Fibroblast of gingiva (primary cell): ENCODE measurements around the gene MICAL1.
A peak's percentile ranks its signal among the peaks of the same experiment; 100 is the strongest.
"Not testable (repeated sequence)": the region's sequence is repeated elsewhere in the genome, so short reads cannot be mapped to it uniquely, and the experiment has no call there.

Experiments used
- DNase-seq: peaks from one replicate; pipeline ENCODE4 v3.0.0-alpha.2; 2011; ENCODE audit warnings: low read depth

MICAL1 gene

DNA sequence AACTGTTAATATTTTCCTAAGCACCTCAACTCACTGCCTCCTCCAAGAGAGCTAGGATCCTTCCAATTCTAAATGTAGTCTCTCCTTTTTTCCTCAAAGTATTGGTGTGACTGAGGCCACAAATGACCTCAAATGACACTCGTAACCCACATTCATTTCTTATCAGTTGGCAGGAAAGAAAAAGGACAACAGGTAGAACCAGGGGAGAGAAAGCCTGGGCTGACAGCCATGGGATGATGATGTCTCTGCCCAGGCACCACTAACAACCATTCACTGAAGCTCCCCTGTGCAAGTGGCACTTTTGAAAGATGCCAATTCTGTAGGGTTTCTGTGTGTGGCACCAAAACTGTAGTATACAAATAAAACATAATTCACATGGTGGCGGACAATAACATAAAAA lies 20.1 kb upstream of the MICAL1 start:
- DNase-seq: no peak

- DNase-seq: no peak
Measured at GRCh38 chr6:109474995-109475394, 19.4 kb upstream of the MICAL1 start.

DNA sequence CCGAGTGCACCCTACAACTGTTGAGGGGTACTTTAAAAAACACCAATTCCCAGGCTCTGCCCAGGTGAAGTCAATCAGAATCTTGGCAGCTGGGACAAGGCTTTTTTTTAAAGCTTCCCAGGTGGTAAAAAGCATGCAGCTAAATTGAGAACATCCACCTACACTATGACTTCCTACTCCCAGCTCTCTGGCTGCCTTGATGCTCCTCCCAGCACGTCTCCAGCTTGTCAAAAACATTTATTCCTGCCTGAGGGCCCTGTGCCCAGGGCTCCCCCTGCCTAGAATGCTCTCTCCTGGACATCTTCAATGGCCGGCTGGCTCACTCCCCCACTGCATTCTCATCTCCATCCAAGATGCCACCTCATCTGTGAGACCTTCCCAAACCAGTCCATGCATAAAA lies 17.5 kb upstream of the MICAL1 start:
- no peak for DNase-seq

- DNase-seq: no peak
Measured at GRCh38 chr6:109472132-109472995, 16.8 kb upstream of the MICAL1 start.

DNA sequence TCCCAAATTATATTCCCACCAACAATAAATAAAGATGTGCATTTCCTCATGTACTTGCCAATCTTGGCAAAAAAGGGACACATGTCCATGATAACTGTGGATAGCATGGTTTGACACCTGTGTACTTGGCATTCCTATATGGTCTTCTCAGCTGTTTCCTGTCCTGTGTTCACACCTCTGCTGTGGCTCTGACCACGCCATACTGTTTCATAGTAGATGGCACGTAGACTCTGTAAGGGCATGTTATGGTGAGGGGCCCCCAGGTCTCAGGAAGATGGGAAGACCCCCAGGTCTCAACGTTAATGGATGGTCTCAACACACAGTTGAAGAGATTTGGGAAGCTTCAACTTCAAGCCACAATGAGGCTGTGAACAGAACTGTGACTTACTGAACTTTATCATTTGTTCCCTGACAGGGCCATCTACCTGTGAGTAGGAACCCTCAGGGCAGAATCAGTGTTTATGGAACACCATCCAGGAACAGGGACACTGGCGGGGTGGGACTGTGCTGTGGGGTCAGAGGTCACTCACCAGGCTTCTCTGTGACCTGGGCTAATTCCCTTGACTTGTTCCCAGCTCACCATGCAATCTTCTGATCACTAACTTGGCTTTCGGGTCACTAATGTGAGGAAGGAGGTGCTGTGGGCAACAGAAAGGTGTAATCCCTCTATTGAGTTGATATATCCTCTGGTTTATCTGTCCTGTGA lies 15.7 kb upstream of the MICAL1 start:
- DNase-seq: no peak

DNA sequence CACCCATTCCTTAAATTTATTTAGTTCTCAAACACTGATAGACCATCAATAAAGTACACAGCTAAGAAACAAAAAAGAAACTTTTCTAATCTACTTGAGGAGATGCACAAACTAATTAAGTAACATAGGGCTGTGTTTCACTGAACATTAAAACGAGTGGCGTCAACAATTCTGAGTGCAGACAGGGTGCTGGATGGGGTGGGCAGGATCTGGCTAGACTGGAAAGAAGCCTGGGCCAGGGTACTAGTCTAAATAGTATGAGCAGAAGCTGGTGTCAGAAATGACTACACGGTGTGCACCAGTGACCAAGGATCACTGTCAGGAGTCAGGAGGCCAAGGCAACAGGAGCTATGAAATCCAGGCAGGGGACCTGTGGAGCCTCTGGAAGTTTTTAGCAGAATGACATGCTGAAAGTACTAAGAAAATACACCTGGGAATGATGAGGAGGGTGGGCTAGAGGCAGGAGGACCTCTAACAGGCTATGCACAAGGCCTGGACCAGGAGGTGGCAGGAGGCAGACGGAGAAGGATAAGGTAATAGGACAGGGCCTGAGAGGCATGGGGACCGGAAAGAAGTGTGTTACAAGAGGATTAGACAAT lies 14.1 kb upstream of the MICAL1 start:
- no peak for DNase-seq

DNA sequence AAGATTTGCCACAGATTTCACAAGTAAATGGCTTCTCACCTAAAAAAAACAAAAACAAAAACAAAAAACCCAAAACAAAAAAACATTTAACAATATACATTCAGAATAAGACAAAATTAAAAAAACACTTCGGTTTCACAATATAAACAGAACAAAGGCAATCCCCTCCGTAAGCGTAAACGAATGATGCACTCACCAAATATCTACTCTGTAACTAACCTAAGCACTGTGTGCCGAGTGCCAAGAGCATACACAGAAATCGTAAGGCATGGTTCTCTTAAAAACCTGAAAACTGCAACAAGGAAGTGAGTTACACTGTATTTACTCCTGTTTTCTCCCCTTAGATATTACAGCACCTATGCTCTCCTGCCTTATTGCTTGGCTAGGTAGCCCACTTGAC lies 12.1 kb upstream of the MICAL1 start:
- peak; percentile 18 for DNase-seq

DNA sequence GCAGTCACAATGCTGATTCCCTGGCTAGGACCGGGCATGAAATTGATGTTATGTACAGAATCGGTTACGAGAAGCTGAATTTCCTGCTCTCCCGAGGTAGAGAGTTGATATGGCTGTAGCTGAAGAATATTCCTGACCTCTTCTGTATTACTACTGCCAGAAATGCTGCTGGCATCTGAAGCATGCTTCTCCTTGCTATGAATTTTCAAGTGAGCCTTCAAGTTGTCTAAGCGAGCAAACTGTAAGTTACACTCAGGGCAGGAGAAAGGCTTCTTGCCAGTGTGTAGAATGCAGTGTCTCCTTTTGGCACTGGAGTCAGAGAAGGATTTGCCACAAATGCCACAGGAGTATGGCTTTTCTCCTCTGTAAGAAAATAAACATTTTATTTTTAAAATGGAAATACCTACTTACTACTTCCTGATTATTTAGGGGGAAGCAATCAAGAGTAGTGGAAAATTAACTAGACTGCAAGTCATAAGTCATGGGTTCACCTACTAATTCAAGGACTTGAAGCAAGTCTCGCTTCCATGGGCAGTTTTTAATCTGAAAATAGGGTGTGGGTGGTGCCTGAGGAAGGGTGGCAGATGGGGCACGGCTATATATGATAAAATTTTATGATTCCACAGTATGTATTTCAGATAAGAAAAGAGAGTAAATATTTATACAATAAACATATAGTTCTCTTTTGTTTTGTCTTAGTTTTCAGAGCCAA lies 10.8 kb upstream of the MICAL1 start:
- DNase-seq: no peak

GRCh38 chr6:109465772-109466171 lies 10.2 kb upstream of the MICAL1 start:
- no peak for DNase-seq

GRCh38 chr6:109461733-109462526 lies 6.4 kb upstream of the MICAL1 start:
- DNase-seq: no peak

- DNase-seq: not testable (repeated sequence)
Measured at GRCh38 chr6:109461205-109461604, 5.6 kb upstream of the MICAL1 start.

GRCh38 chr6:109460161-109460829 lies 4.7 kb upstream of the MICAL1 start:
- DNase-seq: no peak

GRCh38 chr6:109458774-109459531 lies 3.4 kb upstream of the MICAL1 start:
- DNase-seq: no peak

GRCh38 chr6:109457562-109457996 lies 2.0 kb upstream of the MICAL1 start:
- DNase-seq: no peak

DNA sequence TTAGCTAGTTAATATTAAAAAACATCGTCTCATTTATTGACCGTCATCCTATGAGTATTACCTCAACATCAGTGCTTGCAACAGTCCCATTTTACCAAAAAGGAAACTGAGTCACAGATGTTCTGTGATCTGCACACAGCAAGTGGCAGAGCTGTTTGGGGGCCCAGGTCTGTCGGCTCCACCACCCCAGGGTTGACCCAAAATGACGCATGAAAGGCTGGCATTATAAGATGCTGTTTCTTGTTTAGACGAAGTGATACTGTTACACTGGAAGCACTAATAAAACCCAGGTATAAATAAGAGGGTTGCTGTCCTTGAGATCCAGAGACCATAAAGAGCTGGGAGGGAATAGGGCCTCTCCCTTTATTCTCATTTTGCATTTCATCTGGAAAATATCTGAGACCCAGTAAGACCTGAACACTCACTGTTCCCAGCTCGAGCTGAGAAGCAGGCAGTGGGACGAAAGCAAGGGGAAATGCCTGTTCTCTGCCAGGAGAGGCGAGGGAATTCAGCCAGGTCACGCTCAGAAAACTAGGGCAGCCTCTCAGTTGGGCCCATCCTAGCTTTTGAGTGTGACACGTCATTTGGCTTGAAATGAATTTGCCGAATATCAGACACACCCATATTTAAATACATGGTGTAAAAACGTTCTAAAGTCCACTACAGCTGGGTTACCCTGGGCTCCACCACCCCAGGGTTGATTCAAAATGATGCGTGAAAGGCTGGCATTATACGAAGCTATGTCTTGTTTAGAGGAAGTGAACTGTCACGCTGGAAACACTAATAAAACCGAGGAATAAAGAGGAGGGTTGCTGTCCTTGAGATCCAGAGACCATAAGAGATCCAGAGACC lies 1.4 kb upstream of the MICAL1 start:
- DNase-seq: peak; percentile 89

- DNase-seq: no peak
Measured at GRCh38 chr6:109456111-109456583, 575 bp upstream of the MICAL1 start.

- DNase-seq: peak; percentile 25
Measured at GRCh38 chr6:109454496-109455436, 806 bp downstream of the MICAL1 start.
